HG02981 (cell line): ENCODE results near the gene LHX1.

Experiments used
- ATAC-seq: cut with Tn5 transposase; IDR thresholded peaks from one replicate; pipeline ENCODE4 v1.9.1; 2021; ENCODE audit warnings: mild to moderate bottlenecking, moderate library complexity; ENCODE audit not compliant: unreplicated experiment

LHX1 gene

GRCh38 chr17:36921095-36921851 lies 16.0 kb upstream of the LHX1 start:
- ATAC-seq = no peak

- no peak for ATAC-seq
Measured at GRCh38 chr17:36922175-36922574, 15.1 kb upstream of the LHX1 start.

- ATAC-seq = no peak
Measured at GRCh38 chr17:36923814-36924221, 13.5 kb upstream of the LHX1 start.

GRCh38 chr17:36926226-36926625 lies 11.0 kb upstream of the LHX1 start:
- no peak for ATAC-seq

GRCh38 chr17:36926701-36927100 lies 10.6 kb upstream of the LHX1 start:
- no peak for ATAC-seq

- ATAC-seq = no peak
Measured at GRCh38 chr17:36928471-36929345, 8.6 kb upstream of the LHX1 start.

GRCh38 chr17:36929851-36930582 lies 7.3 kb upstream of the LHX1 start:
- ATAC-seq = no peak

- ATAC-seq = no peak
Measured at GRCh38 chr17:36930583-36930900, 6.7 kb upstream of the LHX1 start.

GRCh38 chr17:36931096-36931696 lies 6.1 kb upstream of the LHX1 start:
- ATAC-seq = no peak

GRCh38 chr17:36931697-36932382 lies 5.4 kb upstream of the LHX1 start:
- no peak for ATAC-seq

GRCh38 chr17:36932383-36932693 lies 4.9 kb upstream of the LHX1 start:
- ATAC-seq = no peak

- ATAC-seq = no peak
Measured at GRCh38 chr17:36932694-36933511, 4.4 kb upstream of the LHX1 start.

- ATAC-seq = no peak
Measured at GRCh38 chr17:36933512-36934143, 3.6 kb upstream of the LHX1 start.

GRCh38 chr17:36934144-36934691 lies 3.1 kb upstream of the LHX1 start:
- no peak for ATAC-seq

- ATAC-seq = no peak
Measured at GRCh38 chr17:36934692-36935630, 2.3 kb upstream of the LHX1 start.

- no peak for ATAC-seq
Measured at GRCh38 chr17:36935671-36936454, 1.4 kb upstream of the LHX1 start.

- ATAC-seq = no peak
Measured at GRCh38 chr17:36936455-36937000, 747 bp upstream of the LHX1 start.
